Measurements from ENCODE around the gene SORCS3.

DNA sequence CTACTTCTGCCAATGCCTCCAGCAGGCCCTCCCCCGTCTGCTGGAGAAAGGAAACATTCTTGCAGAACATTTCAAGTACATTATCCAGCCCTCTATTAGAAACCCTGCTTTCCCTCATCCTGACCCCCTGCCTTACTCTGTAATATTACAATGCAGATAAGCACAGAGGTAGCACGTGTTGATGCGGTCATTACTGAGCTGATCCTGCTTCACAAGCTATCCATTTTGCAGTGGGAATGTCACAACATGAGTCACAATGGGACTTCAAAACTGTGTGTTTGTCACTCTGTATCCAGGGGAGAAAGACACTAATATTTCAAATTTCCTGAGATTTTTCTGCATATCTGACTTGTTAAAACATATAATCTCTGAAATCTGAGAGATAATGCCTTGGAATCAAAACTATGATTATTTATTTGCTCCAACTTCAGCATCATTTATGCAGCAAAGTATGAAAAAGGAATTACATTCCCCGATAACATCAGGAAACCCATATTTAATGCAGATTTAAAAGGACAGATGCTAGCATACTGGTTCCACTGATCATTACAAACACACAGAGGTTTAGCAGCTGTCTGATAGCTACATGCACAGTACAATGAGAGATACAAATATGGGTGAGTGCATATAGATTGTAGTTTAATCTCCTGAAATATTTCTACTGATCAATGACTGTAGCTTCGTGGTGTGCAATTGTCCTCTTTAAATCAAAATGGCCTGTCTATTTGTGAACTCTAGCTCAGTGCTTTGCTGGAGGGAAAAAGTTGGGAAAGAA is 239.7 kb downstream of the SORCS3 start:
- TF ChIP-seq, protein P1, sequence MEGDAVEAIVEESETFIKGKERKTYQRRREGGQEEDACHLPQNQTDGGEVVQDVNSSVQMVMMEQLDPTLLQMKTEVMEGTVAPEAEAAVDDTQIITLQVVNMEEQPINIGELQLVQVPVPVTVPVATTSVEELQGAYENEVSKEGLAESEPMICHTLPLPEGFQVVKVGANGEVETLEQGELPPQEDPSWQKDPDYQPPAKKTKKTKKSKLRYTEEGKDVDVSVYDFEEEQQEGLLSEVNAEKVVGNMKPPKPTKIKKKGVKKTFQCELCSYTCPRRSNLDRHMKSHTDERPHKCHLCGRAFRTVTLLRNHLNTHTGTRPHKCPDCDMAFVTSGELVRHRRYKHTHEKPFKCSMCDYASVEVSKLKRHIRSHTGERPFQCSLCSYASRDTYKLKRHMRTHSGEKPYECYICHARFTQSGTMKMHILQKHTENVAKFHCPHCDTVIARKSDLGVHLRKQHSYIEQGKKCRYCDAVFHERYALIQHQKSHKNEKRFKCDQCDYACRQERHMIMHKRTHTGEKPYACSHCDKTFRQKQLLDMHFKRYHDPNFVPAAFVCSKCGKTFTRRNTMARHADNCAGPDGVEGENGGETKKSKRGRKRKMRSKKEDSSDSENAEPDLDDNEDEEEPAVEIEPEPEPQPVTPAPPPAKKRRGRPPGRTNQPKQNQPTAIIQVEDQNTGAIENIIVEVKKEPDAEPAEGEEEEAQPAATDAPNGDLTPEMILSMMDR (IDR thresholded peaks at IDR 0.05): no peak
- TF ChIP-seq, protein P2, sequence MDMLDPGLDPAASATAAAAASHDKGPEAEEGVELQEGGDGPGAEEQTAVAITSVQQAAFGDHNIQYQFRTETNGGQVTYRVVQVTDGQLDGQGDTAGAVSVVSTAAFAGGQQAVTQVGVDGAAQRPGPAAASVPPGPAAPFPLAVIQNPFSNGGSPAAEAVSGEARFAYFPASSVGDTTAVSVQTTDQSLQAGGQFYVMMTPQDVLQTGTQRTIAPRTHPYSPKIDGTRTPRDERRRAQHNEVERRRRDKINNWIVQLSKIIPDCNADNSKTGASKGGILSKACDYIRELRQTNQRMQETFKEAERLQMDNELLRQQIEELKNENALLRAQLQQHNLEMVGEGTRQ (CRISPR knock-in tag; IDR thresholded peaks at IDR 0.05): no peak
- TF ChIP-seq CREB1 (CRISPR knock-in tag; IDR thresholded peaks at IDR 0.05) (no peak), ZBTB21 (CRISPR knock-in tag; IDR thresholded peaks at IDR 0.05; ENCODE audit: borderline replicate concordance) (no peak), RORB (CRISPR knock-in tag; IDR thresholded peaks at IDR 0.05) (no peak)

Measured in WTC11 (cell line).